ENCODE results near the gene UNCX. TPM values are rescaled to one million over a fixed set of nuclear protein-coding genes. Genes with fewer than 3 reads are reported as not detected.

UNCX gene
- total RNA-seq, 2 experiments from 2014 or later = not detected

DNA sequence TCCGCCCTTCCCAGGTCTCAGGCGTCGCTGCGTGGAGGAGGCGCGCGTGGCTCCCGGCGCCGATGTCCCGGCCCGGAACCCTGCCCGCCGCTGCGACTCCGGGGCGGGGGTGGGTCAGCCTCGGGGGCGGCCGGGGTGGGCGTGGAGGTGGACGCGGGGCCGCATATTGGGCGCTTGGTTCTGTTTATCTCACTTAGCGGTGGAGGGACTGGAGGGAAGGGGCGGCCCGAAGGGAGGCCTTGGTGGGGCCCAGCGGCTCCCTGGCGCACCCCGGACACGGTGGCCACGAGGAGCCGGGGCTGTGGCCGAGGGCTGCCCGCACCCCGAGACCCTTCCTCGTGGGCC is 8.6 kb downstream of the UNCX start:
- H3K4me1 ChIP-seq (ENCODE audit: insufficient read depth, low read length) = peaks cover 29% of the 10 kb centered on the region
- intact Hi-C loops (cut with DNase I, micrococcal nuclease) = no loop called here
- TF ChIP-seq, protein P1, sequence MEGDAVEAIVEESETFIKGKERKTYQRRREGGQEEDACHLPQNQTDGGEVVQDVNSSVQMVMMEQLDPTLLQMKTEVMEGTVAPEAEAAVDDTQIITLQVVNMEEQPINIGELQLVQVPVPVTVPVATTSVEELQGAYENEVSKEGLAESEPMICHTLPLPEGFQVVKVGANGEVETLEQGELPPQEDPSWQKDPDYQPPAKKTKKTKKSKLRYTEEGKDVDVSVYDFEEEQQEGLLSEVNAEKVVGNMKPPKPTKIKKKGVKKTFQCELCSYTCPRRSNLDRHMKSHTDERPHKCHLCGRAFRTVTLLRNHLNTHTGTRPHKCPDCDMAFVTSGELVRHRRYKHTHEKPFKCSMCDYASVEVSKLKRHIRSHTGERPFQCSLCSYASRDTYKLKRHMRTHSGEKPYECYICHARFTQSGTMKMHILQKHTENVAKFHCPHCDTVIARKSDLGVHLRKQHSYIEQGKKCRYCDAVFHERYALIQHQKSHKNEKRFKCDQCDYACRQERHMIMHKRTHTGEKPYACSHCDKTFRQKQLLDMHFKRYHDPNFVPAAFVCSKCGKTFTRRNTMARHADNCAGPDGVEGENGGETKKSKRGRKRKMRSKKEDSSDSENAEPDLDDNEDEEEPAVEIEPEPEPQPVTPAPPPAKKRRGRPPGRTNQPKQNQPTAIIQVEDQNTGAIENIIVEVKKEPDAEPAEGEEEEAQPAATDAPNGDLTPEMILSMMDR (IDR thresholded peaks at IDR 0.05) = no peak
- DNase-seq (no peak), ATAC-seq (ENCODE audit: poor library complexity) (no peak)
- H3K36me3 Mint-ChIP-seq (ENCODE audit: low read depth) = no peaks in the 10 kb centered on the region
- CTCF ChIA-PET = interaction anchor here (0.8 kb wide), 1 partner anchor 13 kb away, joined by 3 read pairs; no protein-coding TSS in a partner anchor
- peaks cover 69 to 94% of the 10 kb centered on the region in 2 experiments for H3K27me3 ChIP-seq (ENCODE audit: control insufficient read depth in 1 of 2, insufficient read depth in 2 of 2, low read length in 2 of 2)
- H3K36me3 ChIP-seq (ENCODE audit: insufficient read depth, low read length) = no peaks in the 10 kb centered on the region
- H3K27ac ChIP-seq (ENCODE audit: low read depth in 1 of 2, low read length in 2 of 2) = no peak overlapping the region
- H3K9me3 ChIP-seq (ENCODE audit: control insufficient read depth in 1 of 2, insufficient read depth in 1 of 2, low read length in 2 of 2) = peaks cover 0 to 59% of the 10 kb centered on the region in 2 experiments
- peaks cover 32% of the 10 kb centered on the region for H3K4me1 Mint-ChIP-seq (ENCODE audit: low read depth)
- H3K9me3 Mint-ChIP-seq = no peaks in the 10 kb centered on the region
- H3K27ac Mint-ChIP-seq = no peak overlapping the region
- H3K4me3 Mint-ChIP-seq = no peak overlapping the region
- H3K27me3 Mint-ChIP-seq = peaks cover 80% of the 10 kb centered on the region
- POLR2A ChIA-PET = no interaction called here
- H3K4me3 ChIP-seq (ENCODE audit: low read length) = no peak overlapping the region

DNA sequence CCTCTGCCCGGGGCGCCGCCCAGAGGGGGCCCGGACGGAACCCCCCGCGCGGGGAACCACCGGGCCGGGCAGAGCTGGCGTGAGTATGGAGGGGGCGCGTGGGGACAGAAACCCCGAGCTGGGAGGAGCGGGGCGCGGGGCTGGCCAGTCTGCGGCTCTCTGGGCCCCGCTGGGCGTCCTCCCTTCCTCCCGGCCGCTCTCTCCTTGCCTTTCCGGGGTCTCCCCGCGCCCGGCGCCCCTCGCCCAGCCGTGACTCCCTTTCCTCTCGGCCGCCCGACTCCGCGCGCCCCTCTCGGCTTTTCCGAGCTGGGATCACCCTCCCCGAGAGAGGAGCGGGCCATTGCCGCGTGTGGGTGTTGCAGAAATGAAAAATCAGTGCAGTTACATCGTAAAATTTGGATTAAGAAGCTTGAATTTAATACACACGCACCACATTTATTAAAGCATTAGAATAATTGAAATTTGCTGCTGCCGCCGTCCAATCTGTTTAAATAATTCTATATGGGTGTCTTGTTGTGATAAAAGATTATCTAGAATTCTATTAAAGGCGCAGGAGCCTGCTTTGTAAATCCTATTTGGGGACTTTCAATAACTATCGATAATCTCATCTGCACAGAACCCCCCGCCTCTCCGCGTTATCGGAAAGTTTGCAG is 9.1 kb downstream of the UNCX start:
- Histone ChIP-seq H3K36me3 (ENCODE audit: insufficient read depth, low read length) (no peaks in the 10 kb centered on the region), H3K4me3 (ENCODE audit: low read length) (no peak overlapping the region), H3K4me1 (ENCODE audit: insufficient read depth, low read length) (peaks cover 34% of the 10 kb centered on the region), H3K27ac (ENCODE audit: low read depth in 1 of 2, low read length in 2 of 2) (no peak overlapping the region), H3K27me3 (ENCODE audit: control insufficient read depth in 1 of 2, insufficient read depth in 2 of 2, low read length in 2 of 2) (peaks cover 73 to 99% of the 10 kb centered on the region in 2 experiments), H3K9me3 (ENCODE audit: control insufficient read depth in 1 of 2, insufficient read depth in 1 of 2, low read length in 2 of 2) (peaks cover 0 to 64% of the 10 kb centered on the region in 2 experiments)
- DNase-seq = no peak
- no peaks in the 10 kb centered on the region for H3K36me3 Mint-ChIP-seq (ENCODE audit: low read depth)
- H3K4me3 Mint-ChIP-seq = no peak overlapping the region
- peaks cover 85% of the 10 kb centered on the region for H3K27me3 Mint-ChIP-seq
- intact Hi-C loops (cut with DNase I, micrococcal nuclease) = no loop called here
- no peak overlapping the region for H3K27ac Mint-ChIP-seq
- TF ChIP-seq, protein P1 (IDR thresholded peaks at IDR 0.05) = no peak
- H3K4me1 Mint-ChIP-seq (ENCODE audit: low read depth) = peaks cover 32% of the 10 kb centered on the region
- no peaks in the 10 kb centered on the region for H3K9me3 Mint-ChIP-seq
- CTCF ChIA-PET = no interaction called here
- ATAC-seq (ENCODE audit: poor library complexity) = no peak
- POLR2A ChIA-PET = no interaction called here

DNA sequence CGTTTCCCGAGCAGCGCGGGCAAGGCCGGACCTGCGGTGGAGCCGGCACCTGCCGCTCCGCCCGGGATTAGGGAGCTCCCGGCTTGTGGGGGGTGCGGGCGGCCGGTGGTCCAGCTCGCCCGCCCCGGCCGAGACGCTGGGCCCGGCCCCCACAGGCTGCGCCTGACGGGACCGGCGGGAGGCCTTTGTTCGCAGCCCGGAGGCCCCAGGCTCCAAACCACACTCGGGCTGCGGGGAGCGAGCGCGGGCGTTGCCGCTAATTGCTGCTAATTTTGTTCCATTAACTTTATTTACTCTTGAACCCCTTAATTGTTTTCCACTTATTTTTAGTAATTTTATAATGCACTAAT is 9.6 kb downstream of the UNCX start:
- H3K9me3 ChIP-seq (ENCODE audit: control insufficient read depth in 1 of 2, insufficient read depth in 1 of 2, low read length in 2 of 2) = peaks cover 0 to 66% of the 10 kb centered on the region in 2 experiments
- H3K4me1 Mint-ChIP-seq (ENCODE audit: low read depth) = peaks cover 32% of the 10 kb centered on the region
- H3K4me3 Mint-ChIP-seq = no peak overlapping the region
- ChIA-PET CTCF (no interaction called here), POLR2A (no interaction called here)
- intact Hi-C loops (cut with DNase I, micrococcal nuclease) = no loop called here
- peaks cover 33% of the 10 kb centered on the region for H3K4me1 ChIP-seq (ENCODE audit: insufficient read depth, low read length)
- no peak for ATAC-seq (ENCODE audit: poor library complexity)
- H3K9me3 Mint-ChIP-seq = no peaks in the 10 kb centered on the region
- no peak overlapping the region for H3K27ac Mint-ChIP-seq
- peaks cover 69 to 99% of the 10 kb centered on the region in 2 experiments for H3K27me3 ChIP-seq (ENCODE audit: control insufficient read depth in 1 of 2, insufficient read depth in 2 of 2, low read length in 2 of 2)
- peaks cover 84% of the 10 kb centered on the region for H3K27me3 Mint-ChIP-seq
- TF ChIP-seq, protein P1 (IDR thresholded peaks at IDR 0.05) = no peak
- no peak overlapping the region for H3K27ac ChIP-seq (ENCODE audit: low read depth in 1 of 2, low read length in 2 of 2)
- DNase-seq = no peak
- H3K36me3 ChIP-seq (ENCODE audit: insufficient read depth, low read length) = no peaks in the 10 kb centered on the region
- no peak overlapping the region for H3K4me3 ChIP-seq (ENCODE audit: low read length)
- H3K36me3 Mint-ChIP-seq (ENCODE audit: low read depth) = no peaks in the 10 kb centered on the region
